Non-pigmented ciliary epithelial cell (primary cell): ENCODE data around the gene OTOP2.

Experiments
- DNase-seq: peaks from one replicate; pipeline ENCODE4 v3.0.0-alpha.2; 2010; ENCODE audit warnings: low read depth

Gene OTOP2

GRCh38 chr17:74924250-74924948 lies at the start of gene OTOP2:
Gene OTOP2, plus strand, starts transcription at chr17:74924273. Its CDS starts 360 bp downstream, at chr17:74924633.
- no peak for DNase-seq

GRCh38 chr17:74874615-74875037 lies 49.4 kb upstream of the OTOP2 start:
- DNase-seq = no peak

GRCh38 chr17:74875155-74875976 lies 48.7 kb upstream of the OTOP2 start:
- DNase-seq = no peak

- DNase-seq = no peak
These were observed 48.0 kb upstream of the OTOP2 start for GRCh38 chr17:74875977-74876593.

- DNase-seq = no peak
These were observed 46.2 kb upstream of the OTOP2 start for GRCh38 chr17:74877592-74878548.

- no peak for DNase-seq
These were observed 45.4 kb upstream of the OTOP2 start for GRCh38 chr17:74878658-74879057.

GRCh38 chr17:74879308-74879707 lies 44.8 kb upstream of the OTOP2 start:
- DNase-seq = no peak

- DNase-seq = no peak
These were observed 43.0 kb upstream of the OTOP2 start for GRCh38 chr17:74881073-74881472.

GRCh38 chr17:74882517-74883240 lies 41.4 kb upstream of the OTOP2 start:
- DNase-seq = no peak

GRCh38 chr17:74883241-74883745 lies 40.8 kb upstream of the OTOP2 start:
- DNase-seq = no peak

GRCh38 chr17:74888469-74888868 lies 35.6 kb upstream of the OTOP2 start:
- DNase-seq = no peak

GRCh38 chr17:74890554-74890953 lies 33.5 kb upstream of the OTOP2 start:
- no peak for DNase-seq

- DNase-seq = no peak
These were observed 31.8 kb upstream of the OTOP2 start for GRCh38 chr17:74892013-74892841.

GRCh38 chr17:74892974-74893911 lies 30.8 kb upstream of the OTOP2 start, which contains the start of gene FADS6:
Gene FADS6, minus strand, starts transcription at chr17:74893633. Its CDS starts 38 bp downstream, at chr17:74893595.
- DNase-seq = no peak

GRCh38 chr17:74893936-74894671 lies 30.0 kb upstream of the OTOP2 start:
- DNase-seq = no peak

GRCh38 chr17:74898376-74898946 lies 25.6 kb upstream of the OTOP2 start:
- no peak for DNase-seq

GRCh38 chr17:74900208-74900607 lies 23.9 kb upstream of the OTOP2 start:
- no peak for DNase-seq
